Measurements from ENCODE around the gene PDZK1IP1.

DNA sequence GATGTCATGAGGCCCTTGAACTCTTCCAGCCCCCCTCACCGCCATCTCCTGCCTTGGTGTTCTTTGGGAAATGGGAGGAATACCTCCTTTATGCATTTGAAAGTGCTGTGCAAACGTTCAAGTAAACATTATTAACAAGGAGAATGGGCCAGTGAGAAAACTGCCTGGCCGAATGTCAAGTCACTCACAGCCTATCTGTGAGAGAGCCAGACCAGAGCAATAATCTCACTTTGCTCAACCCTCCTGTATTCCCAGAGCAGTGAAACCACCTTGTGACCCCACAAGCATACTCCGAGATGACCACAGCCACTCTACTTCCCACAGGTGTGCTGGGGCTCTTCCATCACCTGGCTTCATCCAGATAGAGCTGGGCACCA is 37.0 kb upstream of the PDZK1IP1 start:
- no peak for TF ChIP-seq CEBPB (IDR thresholded peaks at IDR 0.05; ENCODE audit: borderline replicate concordance, low read depth, low read length)
- TF ChIP-seq ZNF607 (CRISPR knock-in tag; IDR thresholded peaks at IDR 0.05; ENCODE audit: borderline replicate concordance) = no peak
- TF ChIP-seq, protein P1, sequence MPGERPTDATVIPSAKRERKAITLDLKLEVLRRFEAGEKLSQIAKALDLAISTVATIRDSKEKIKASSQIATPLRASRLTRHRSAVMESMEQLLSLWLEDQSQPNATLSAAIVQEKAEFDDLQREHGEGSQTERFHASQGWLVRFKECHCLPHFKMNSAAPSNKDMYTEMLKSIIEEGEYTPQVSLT (CRISPR knock-in tag; IDR thresholded peaks at IDR 0.05; ENCODE audit: borderline replicate concordance, low read depth) = no peak
- TF ChIP-seq RAD21 (CRISPR knock-in tag; IDR thresholded peaks at IDR 0.05) = no peak
- no peak for TF ChIP-seq SP5 (CRISPR knock-in tag; IDR thresholded peaks at IDR 0.05; ENCODE audit: borderline replicate concordance, low read depth)
- no peak for TF ChIP-seq ZNF768 (CRISPR knock-in tag; IDR thresholded peaks at IDR 0.05)
- no peak for TF ChIP-seq SNRNP70 (IDR thresholded peaks at IDR 0.05; ENCODE audit: low read depth, low read length)
- TF ChIP-seq, protein P2, sequence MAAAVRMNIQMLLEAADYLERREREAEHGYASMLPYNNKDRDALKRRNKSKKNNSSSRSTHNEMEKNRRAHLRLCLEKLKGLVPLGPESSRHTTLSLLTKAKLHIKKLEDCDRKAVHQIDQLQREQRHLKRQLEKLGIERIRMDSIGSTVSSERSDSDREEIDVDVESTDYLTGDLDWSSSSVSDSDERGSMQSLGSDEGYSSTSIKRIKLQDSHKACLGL (CRISPR knock-in tag; IDR thresholded peaks at IDR 0.05) = no peak
- TF ChIP-seq, protein P3, sequence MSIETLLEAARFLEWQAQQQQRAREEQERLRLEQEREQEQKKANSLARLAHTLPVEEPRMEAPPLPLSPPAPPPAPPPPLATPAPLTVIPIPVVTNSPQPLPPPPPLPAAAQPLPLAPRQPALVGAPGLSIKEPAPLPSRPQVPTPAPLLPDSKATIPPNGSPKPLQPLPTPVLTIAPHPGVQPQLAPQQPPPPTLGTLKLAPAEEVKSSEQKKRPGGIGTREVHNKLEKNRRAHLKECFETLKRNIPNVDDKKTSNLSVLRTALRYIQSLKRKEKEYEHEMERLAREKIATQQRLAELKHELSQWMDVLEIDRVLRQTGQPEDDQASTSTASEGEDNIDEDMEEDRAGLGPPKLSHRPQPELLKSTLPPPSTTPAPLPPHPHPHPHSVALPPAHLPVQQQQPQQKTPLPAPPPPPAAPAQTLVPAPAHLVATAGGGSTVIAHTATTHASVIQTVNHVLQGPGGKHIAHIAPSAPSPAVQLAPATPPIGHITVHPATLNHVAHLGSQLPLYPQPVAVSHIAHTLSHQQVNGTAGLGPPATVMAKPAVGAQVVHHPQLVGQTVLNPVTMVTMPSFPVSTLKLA (IDR thresholded peaks at IDR 0.05) = no peak

Measured in HepG2 (cell line).